Amniotic stem cell (primary cell): ENCODE results near the gene CXorf51B.
"Not testable (repeated sequence)": the region's sequence is repeated elsewhere in the genome, so short reads cannot be mapped to it uniquely, and the experiment has no call there.

ENCODE experiments used
- DNase-seq: peaks from one replicate; lab custom pipeline; 2025; lab: John Stamatoyannopoulos, UW

CXorf51B gene

GRCh38 chrX:146809471-146809870 is at the start of gene CXorf51B:
CXorf51B (plus strand) TSS chrX:146809771; CDS start chrX:146809792, 21 bp downstream.
- DNase-seq, result not testable (repeated sequence)

DNA sequence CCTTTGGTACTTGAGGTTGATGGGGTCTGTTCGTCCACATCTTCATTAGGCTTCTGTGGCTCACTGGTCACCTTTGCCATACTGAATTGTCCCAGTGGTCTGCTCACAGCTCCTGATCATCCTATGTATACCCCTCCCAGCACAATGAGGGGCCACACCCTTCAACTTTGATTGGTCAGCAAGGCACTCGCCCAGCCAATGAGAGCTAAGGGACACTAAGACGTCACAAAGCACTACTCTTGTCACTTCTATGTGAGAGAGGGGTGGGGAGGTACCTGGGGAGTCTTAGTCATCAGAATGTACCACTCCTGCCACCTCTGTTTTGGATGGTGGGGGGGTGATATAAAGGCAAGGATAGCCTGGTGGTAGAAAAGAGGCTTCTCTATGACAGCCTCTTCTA is 5.1 kb downstream of the CXorf51B start, which contains the start of gene CXorf51A:
Gene CXorf51A (minus strand): TSS at position 101 of the 400 bp plus-strand sequence. CDS start 21 bp downstream, at position 80.
- not testable (repeated sequence) for DNase-seq

- DNase-seq, result no peak
These were observed 22.4 kb downstream of the CXorf51B start for GRCh38 chrX:146831994-146832393.

GRCh38 chrX:146854281-146854680 is 44.7 kb downstream of the CXorf51B start:
- DNase-seq, result no peak
